DOHH2 (cell line): ENCODE data around the gene IFT88.

ENCODE experiments used
- H3F3A ChIP-seq: fragments of 200-600 bp; sonication (generic), shearing (Covaris generic); 2 replicates; pipeline ENCODE4 v1.6.0; 2016; ENCODE audit warnings: antibody characterized with exemption, mild to moderate bottlenecking; ENCODE audit not compliant: control insufficient read depth, insufficient read depth
- H3K27ac ChIP-seq: fragments of 200-600 bp; sonication (generic); 2 replicates; pipeline ENCODE4 v1.5.1; 2014; ENCODE audit warnings: low read depth, mild to moderate bottlenecking, low read length, moderate library complexity
- H3K27me3 ChIP-seq: fragments of 200-600 bp; sonication (generic); 2 replicates; pipeline ENCODE4 v1.6.1; 2014; ENCODE audit warnings: mild to moderate bottlenecking, low read length, mixed read lengths; ENCODE audit not compliant: control insufficient read depth
- H3K36me3 ChIP-seq: fragments of 200-600 bp; sonication (generic); 2 replicates; pipeline ENCODE4 v1.6.1; 2014; ENCODE audit warnings: mild to moderate bottlenecking, low read length, moderate library complexity, mixed read lengths; ENCODE audit not compliant: control insufficient read depth
- H3K4me1 ChIP-seq: fragments of 200-600 bp; sonication (generic); 2 replicates; pipeline ENCODE4 v1.6.1; 2014; ENCODE audit warnings: mild to moderate bottlenecking, low read length, mixed read lengths; ENCODE audit not compliant: control insufficient read depth
- H3K4me2 ChIP-seq: fragments of 200-600 bp; sonication (generic); 2 replicates; pipeline ENCODE4 v1.6.0; 2014; ENCODE audit warnings: mild to moderate bottlenecking, low read length, moderate library complexity
- H3K4me3 ChIP-seq: fragments of 200-600 bp; sonication (generic); 2 replicates; pipeline ENCODE4 v1.5.1; 2014; ENCODE audit warnings: mild to moderate bottlenecking, low read length, mixed read lengths
- H3K79me2 ChIP-seq: fragments of 200-600 bp; sonication (generic); 2 replicates; pipeline ENCODE4 v1.6.1; 2014; ENCODE audit warnings: mild to moderate bottlenecking, low read length, mixed read lengths; ENCODE audit not compliant: control insufficient read depth
- H3K9me2 ChIP-seq: fragments of 200-600 bp; sonication (generic); replicated peaks from 2 replicates; pipeline ENCODE4 v1.6.1; 2014; ENCODE audit warnings: mild to moderate bottlenecking, low read length, mixed read lengths; ENCODE audit not compliant: control insufficient read depth
- H3K9me3 ChIP-seq: fragments of 200-600 bp; sonication (generic); 2 replicates; pipeline ENCODE4 v1.6.1; 2014; ENCODE audit warnings: antibody characterized with exemption, low read length, mixed read lengths; ENCODE audit not compliant: control insufficient read depth, insufficient read depth
- H4K20me1 ChIP-seq: fragments of 200-600 bp; sonication (generic); 2 replicates; pipeline ENCODE4 v1.6.0; 2014; ENCODE audit warnings: low read depth, mild to moderate bottlenecking, antibody characterized with exemption, low read length, moderate library complexity; ENCODE audit not compliant: control insufficient read depth, insufficient read depth
- EZH2phosphoT487 ChIP-seq: fragments of 200-600 bp; sonication (generic); IDR thresholded peaks from 2 replicates; pipeline ENCODE4 v1.6.1; 2017; ENCODE audit warnings: borderline replicate concordance, mild to moderate bottlenecking, antibody characterized with exemption, low read length, moderate library complexity, mixed read lengths
- TF ChIP-seq, protein P1 (sequence below): fragments of 200-600 bp; sonication (generic); IDR thresholded peaks from one replicate; pipeline ENCODE4 v1.5.1; 2014; ENCODE audit warnings: antibody characterized with exemption, mild to moderate bottlenecking, low read depth, low read length; ENCODE audit not compliant: poor library complexity, severe bottlenecking

IFT88 gene

GRCh38 chr13:20616059-20616797 lies 49.3 kb downstream of the IFT88 start:
- Histone ChIP-seq H3K9me3 (no peaks in the 10 kb centered on the region), H3K27me3 (no peaks in the 10 kb centered on the region), H3K4me1 (no peaks in the 10 kb centered on the region), H3K79me2 (no peaks in the 10 kb centered on the region), H4K20me1 (no peaks in the 10 kb centered on the region), H3F3A (no peaks in the 10 kb centered on the region), H3K4me3 (no peak overlapping the region), H3K36me3 (no peaks in the 10 kb centered on the region), H3K4me2 (no peak overlapping the region), H3K9me2 (no peaks in the 10 kb centered on the region), H3K27ac (no peak overlapping the region)
- no peak for TF ChIP-seq EZH2phosphoT487
- TF ChIP-seq, protein P1, sequence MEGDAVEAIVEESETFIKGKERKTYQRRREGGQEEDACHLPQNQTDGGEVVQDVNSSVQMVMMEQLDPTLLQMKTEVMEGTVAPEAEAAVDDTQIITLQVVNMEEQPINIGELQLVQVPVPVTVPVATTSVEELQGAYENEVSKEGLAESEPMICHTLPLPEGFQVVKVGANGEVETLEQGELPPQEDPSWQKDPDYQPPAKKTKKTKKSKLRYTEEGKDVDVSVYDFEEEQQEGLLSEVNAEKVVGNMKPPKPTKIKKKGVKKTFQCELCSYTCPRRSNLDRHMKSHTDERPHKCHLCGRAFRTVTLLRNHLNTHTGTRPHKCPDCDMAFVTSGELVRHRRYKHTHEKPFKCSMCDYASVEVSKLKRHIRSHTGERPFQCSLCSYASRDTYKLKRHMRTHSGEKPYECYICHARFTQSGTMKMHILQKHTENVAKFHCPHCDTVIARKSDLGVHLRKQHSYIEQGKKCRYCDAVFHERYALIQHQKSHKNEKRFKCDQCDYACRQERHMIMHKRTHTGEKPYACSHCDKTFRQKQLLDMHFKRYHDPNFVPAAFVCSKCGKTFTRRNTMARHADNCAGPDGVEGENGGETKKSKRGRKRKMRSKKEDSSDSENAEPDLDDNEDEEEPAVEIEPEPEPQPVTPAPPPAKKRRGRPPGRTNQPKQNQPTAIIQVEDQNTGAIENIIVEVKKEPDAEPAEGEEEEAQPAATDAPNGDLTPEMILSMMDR: no peak

GRCh38 chr13:20623000-20623399 lies 56.0 kb downstream of the IFT88 start:
- Histone ChIP-seq H3K36me3 (no peaks in the 10 kb centered on the region), H3K9me3 (peaks cover 9% of the 10 kb centered on the region; the same call in 1 of the 2 replicates), H3K9me2 (no peaks in the 10 kb centered on the region), H3K79me2 (no peaks in the 10 kb centered on the region), H3K4me2 (no peak overlapping the region), H3K4me1 (no peaks in the 10 kb centered on the region), H3F3A (no peaks in the 10 kb centered on the region), H3K4me3 (no peak overlapping the region), H3K27me3 (no peaks in the 10 kb centered on the region), H4K20me1 (no peaks in the 10 kb centered on the region), H3K27ac (no peak overlapping the region)
- TF ChIP-seq, protein P1: no peak
- TF ChIP-seq EZH2phosphoT487: no peak

GRCh38 chr13:20624213-20624612 lies 57.3 kb downstream of the IFT88 start:
- no peak for TF ChIP-seq EZH2phosphoT487
- TF ChIP-seq, protein P1: no peak
- Histone ChIP-seq H3K9me3 (peaks cover 9% of the 10 kb centered on the region; the same call in 1 of the 2 replicates), H3K4me2 (no peak overlapping the region), H3K4me1 (no peaks in the 10 kb centered on the region), H3K9me2 (no peaks in the 10 kb centered on the region), H3K79me2 (no peaks in the 10 kb centered on the region), H3K27me3 (no peaks in the 10 kb centered on the region), H3K4me3 (no peak overlapping the region), H4K20me1 (no peaks in the 10 kb centered on the region), H3K36me3 (no peaks in the 10 kb centered on the region), H3F3A (no peaks in the 10 kb centered on the region), H3K27ac (no peak overlapping the region)
